BLaER1 (cell line): ENCODE results near the gene SMARCAD1.

Experiments used
- H3K27ac ChIP-seq: shearing (Covaris generic); formaldehyde crosslinking; 2 replicates; pipeline ENCODE4 v1.8.1; 2022
- H3K27me3 ChIP-seq: shearing (Covaris generic); formaldehyde crosslinking; 2 replicates; pipeline ENCODE4 v1.8.1; 2022
- H3K36me3 ChIP-seq: shearing (Covaris generic); formaldehyde crosslinking; 2 replicates; pipeline ENCODE4 v1.8.1; 2022
- H3K4me1 ChIP-seq: shearing (Covaris generic); formaldehyde crosslinking; 2 replicates; pipeline ENCODE4 v1.8.1; 2022
- H3K4me2 ChIP-seq: shearing (Covaris generic); formaldehyde crosslinking; 2 replicates; pipeline ENCODE4 v1.8.1; 2022
- H3K4me3 ChIP-seq: shearing (Covaris generic); formaldehyde crosslinking; 2 replicates; pipeline ENCODE4 v1.8.1; 2022
- H3K9ac ChIP-seq: shearing (Covaris generic); formaldehyde crosslinking; 2 replicates; pipeline ENCODE4 v1.8.1; 2022
- H3K9me3 ChIP-seq: shearing (Covaris generic); formaldehyde crosslinking; 2 replicates; pipeline ENCODE4 v1.8.1; 2022
- H4K20me1 ChIP-seq: shearing (Covaris generic); formaldehyde crosslinking; 2 replicates; pipeline ENCODE4 v1.8.1; 2022
- Cebpa-rat ChIP-seq: shearing (Covaris generic); IDR thresholded peaks from 2 replicates; pipeline ENCODE4 v1.8.1; 2022

Gene SMARCAD1

GRCh38 chr4:94244829-94245185 lies 37.1 kb downstream of the SMARCAD1 start:
- Histone ChIP-seq H3K36me3 (peaks cover 85% of the 10 kb centered on the region), H3K9ac (no peak overlapping the region), H4K20me1 (no peaks in the 10 kb centered on the region), H3K27ac (no peak overlapping the region), H3K4me3 (no peak overlapping the region), H3K4me2 (no peak overlapping the region), H3K4me1 (no peaks in the 10 kb centered on the region), H3K9me3 (no peaks in the 10 kb centered on the region), H3K27me3 (no peaks in the 10 kb centered on the region)
- no peak for TF ChIP-seq Cebpa-rat

GRCh38 chr4:94251094-94251493 lies 43.4 kb downstream of the SMARCAD1 start:
- 0 out of 2 replicates have a peak, but pooled peaks cover 2% of the 10 kb centered on the region for H4K20me1 ChIP-seq
- H3K4me2 ChIP-seq, result no peak overlapping the region
- no peak overlapping the region for H3K9ac ChIP-seq
- H3K36me3 ChIP-seq, result peaks cover 62% of the 10 kb centered on the region
- no peaks in the 10 kb centered on the region for H3K9me3 ChIP-seq
- TF ChIP-seq Cebpa-rat, result no peak
- H3K27ac ChIP-seq, result no peak overlapping the region
- no peaks in the 10 kb centered on the region for H3K4me1 ChIP-seq
- H3K27me3 ChIP-seq, result no peaks in the 10 kb centered on the region
- no peak overlapping the region for H3K4me3 ChIP-seq

GRCh38 chr4:94253036-94253435 lies 45.4 kb downstream of the SMARCAD1 start:
- no peak for TF ChIP-seq Cebpa-rat
- H3K9me3 ChIP-seq, result no peaks in the 10 kb centered on the region
- no peak overlapping the region for H3K4me3 ChIP-seq
- H3K27ac ChIP-seq, result no peak overlapping the region
- no peak overlapping the region for H3K9ac ChIP-seq
- H3K4me2 ChIP-seq, result no peak overlapping the region
- H4K20me1 ChIP-seq, result 0 out of 2 replicates have a peak, but pooled peaks cover 8% of the 10 kb centered on the region
- no peaks in the 10 kb centered on the region for H3K27me3 ChIP-seq
- no peaks in the 10 kb centered on the region for H3K4me1 ChIP-seq
- peaks cover 53% of the 10 kb centered on the region for H3K36me3 ChIP-seq

- no peaks in the 10 kb centered on the region for H3K9me3 ChIP-seq
- no peak overlapping the region for H3K4me2 ChIP-seq
- H3K4me3 ChIP-seq, result no peak overlapping the region
- peaks cover 59% of the 10 kb centered on the region for H3K36me3 ChIP-seq
- no peaks in the 10 kb centered on the region for H3K4me1 ChIP-seq
- no peak overlapping the region for H3K9ac ChIP-seq
- no peaks in the 10 kb centered on the region for H3K27me3 ChIP-seq
- H3K27ac ChIP-seq, result no peak overlapping the region
- no peak for TF ChIP-seq Cebpa-rat
- peaks cover 17% of the 10 kb centered on the region; the same call in 1 of the 2 replicates for H4K20me1 ChIP-seq
Observed at GRCh38 chr4:94256144-94256783, 48.6 kb downstream of the SMARCAD1 start.

GRCh38 chr4:94256828-94257227 lies 49.2 kb downstream of the SMARCAD1 start:
- no peak for TF ChIP-seq Cebpa-rat
- no peak overlapping the region for H3K27ac ChIP-seq
- no peak overlapping the region for H3K4me2 ChIP-seq
- H3K4me1 ChIP-seq, result no peaks in the 10 kb centered on the region
- peaks cover 17% of the 10 kb centered on the region; the same call in 1 of the 2 replicates for H4K20me1 ChIP-seq
- H3K4me3 ChIP-seq, result no peak overlapping the region
- H3K9me3 ChIP-seq, result no peaks in the 10 kb centered on the region
- H3K27me3 ChIP-seq, result no peaks in the 10 kb centered on the region
- H3K9ac ChIP-seq, result no peak overlapping the region
- H3K36me3 ChIP-seq, result peaks cover 64% of the 10 kb centered on the region

- peaks cover 9% of the 10 kb centered on the region; the same call in 1 of the 2 replicates for H4K20me1 ChIP-seq
- H3K36me3 ChIP-seq, result peaks cover 55% of the 10 kb centered on the region
- H3K4me3 ChIP-seq, result no peak overlapping the region
- H3K9ac ChIP-seq, result no peak overlapping the region
- H3K4me1 ChIP-seq, result no peaks in the 10 kb centered on the region
- no peak for TF ChIP-seq Cebpa-rat
- H3K9me3 ChIP-seq, result no peaks in the 10 kb centered on the region
- no peaks in the 10 kb centered on the region for H3K27me3 ChIP-seq
- no peak overlapping the region for H3K27ac ChIP-seq
- H3K4me2 ChIP-seq, result no peak overlapping the region
Observed at GRCh38 chr4:94262163-94263016, 54.7 kb downstream of the SMARCAD1 start.

- Histone ChIP-seq H3K9ac (no peak overlapping the region), H3K4me1 (no peaks in the 10 kb centered on the region), H3K27me3 (no peaks in the 10 kb centered on the region), H3K4me3 (no peak overlapping the region), H4K20me1 (no peaks in the 10 kb centered on the region), H3K36me3 (peaks cover 52% of the 10 kb centered on the region), H3K4me2 (no peak overlapping the region), H3K9me3 (no peaks in the 10 kb centered on the region), H3K27ac (no peak overlapping the region)
- TF ChIP-seq Cebpa-rat, result no peak
Observed at GRCh38 chr4:94267037-94267436, 59.4 kb downstream of the SMARCAD1 start.

- no peaks in the 10 kb centered on the region for H3K4me1 ChIP-seq
- H3K27ac ChIP-seq, result no peak overlapping the region
- H3K9ac ChIP-seq, result no peak overlapping the region
- H4K20me1 ChIP-seq, result peaks cover 5% of the 10 kb centered on the region; the same call in 1 of the 2 replicates
- H3K4me2 ChIP-seq, result no peak overlapping the region
- no peaks in the 10 kb centered on the region for H3K27me3 ChIP-seq
- H3K9me3 ChIP-seq, result no peaks in the 10 kb centered on the region
- TF ChIP-seq Cebpa-rat, result no peak
- H3K4me3 ChIP-seq, result no peak overlapping the region
- peaks cover 71% of the 10 kb centered on the region for H3K36me3 ChIP-seq
Observed at GRCh38 chr4:94271248-94271647, 63.6 kb downstream of the SMARCAD1 start.

GRCh38 chr4:94274912-94275311 lies 67.2 kb downstream of the SMARCAD1 start:
- H3K27me3 ChIP-seq, result no peaks in the 10 kb centered on the region
- H3K4me2 ChIP-seq, result no peak overlapping the region
- no peak overlapping the region for H3K4me3 ChIP-seq
- no peaks in the 10 kb centered on the region for H3K4me1 ChIP-seq
- no peak for TF ChIP-seq Cebpa-rat
- H4K20me1 ChIP-seq, result peaks cover 5% of the 10 kb centered on the region; the same call in 1 of the 2 replicates
- H3K36me3 ChIP-seq, result peaks cover 84% of the 10 kb centered on the region
- no peak overlapping the region for H3K27ac ChIP-seq
- H3K9ac ChIP-seq, result no peak overlapping the region
- H3K9me3 ChIP-seq, result no peaks in the 10 kb centered on the region

- no peaks in the 10 kb centered on the region for H3K9me3 ChIP-seq
- no peak overlapping the region for H3K4me2 ChIP-seq
- H3K27ac ChIP-seq, result no peak overlapping the region
- no peak overlapping the region for H3K4me3 ChIP-seq
- H4K20me1 ChIP-seq, result peaks cover 5% of the 10 kb centered on the region; the same call in 1 of the 2 replicates
- no peaks in the 10 kb centered on the region for H3K27me3 ChIP-seq
- TF ChIP-seq Cebpa-rat, result peak; percentile 34; the same call in 1 of the 2 replicates
- H3K4me1 ChIP-seq, result no peaks in the 10 kb centered on the region
- peaks cover 85% of the 10 kb centered on the region for H3K36me3 ChIP-seq
- no peak overlapping the region for H3K9ac ChIP-seq
Observed at GRCh38 chr4:94276204-94276603, 68.5 kb downstream of the SMARCAD1 start.
